Activated CD4-positive, alpha-beta T cell treated with anti-CD3 and anti-CD28 coated beads, Interleukin-10, Interleukin-2, amounts not matched to agents 100 ng/mL and 50 ng/mL, durations not matched to agents 16 hours and 8 hours (primary cell): ENCODE measurements around the gene FGGY.

Experiments used
- DNase-seq: peaks from one replicate; pipeline ENCODE4 v3.0.0-alpha.2; 2020

The FGGY gene

GRCh38 chr1:59418363-59419144 is 121.7 kb downstream of the FGGY start:
- DNase-seq = no peak

GRCh38 chr1:59419361-59420140 is 122.7 kb downstream of the FGGY start:
- no peak for DNase-seq

GRCh38 chr1:59421232-59421920 is 124.5 kb downstream of the FGGY start:
- no peak for DNase-seq

GRCh38 chr1:59422921-59423575 is 126.2 kb downstream of the FGGY start:
- DNase-seq = no peak

- no peak for DNase-seq
Measured at GRCh38 chr1:59427155-59427554, 130.3 kb downstream of the FGGY start.

GRCh38 chr1:59427784-59428183 is 130.9 kb downstream of the FGGY start:
- DNase-seq = no peak

- no peak for DNase-seq
Measured at GRCh38 chr1:59428828-59429227, 131.9 kb downstream of the FGGY start.

GRCh38 chr1:59429656-59430055 is 132.8 kb downstream of the FGGY start:
- no peak for DNase-seq

- DNase-seq = no peak
Measured at GRCh38 chr1:59431566-59432294, 134.8 kb downstream of the FGGY start.

GRCh38 chr1:59432531-59433439 is 135.9 kb downstream of the FGGY start:
- DNase-seq = peak; percentile 47

GRCh38 chr1:59433440-59433813 is 136.5 kb downstream of the FGGY start:
- DNase-seq = no peak

GRCh38 chr1:59434336-59434735 is 137.4 kb downstream of the FGGY start:
- no peak for DNase-seq

GRCh38 chr1:59436637-59437036 is 139.7 kb downstream of the FGGY start:
- DNase-seq = no peak

- no peak for DNase-seq
Measured at GRCh38 chr1:59438058-59438560, 141.2 kb downstream of the FGGY start.

GRCh38 chr1:59442492-59442891 is 145.6 kb downstream of the FGGY start:
- DNase-seq = no peak

- DNase-seq = no peak
Measured at GRCh38 chr1:59443310-59443709, 146.4 kb downstream of the FGGY start.

- no peak for DNase-seq
Measured at GRCh38 chr1:59444520-59444919, 147.6 kb downstream of the FGGY start.

GRCh38 chr1:59445040-59445439 is 148.1 kb downstream of the FGGY start:
- DNase-seq = no peak

- DNase-seq = no peak
Measured at GRCh38 chr1:59446257-59446901, 149.5 kb downstream of the FGGY start.

- no peak for DNase-seq
Measured at GRCh38 chr1:59452026-59452425, 155.1 kb downstream of the FGGY start.

- no peak for DNase-seq
Measured at GRCh38 chr1:59452559-59452958, 155.7 kb downstream of the FGGY start.
